Measurements from ENCODE around the gene FILIP1L. TPM values are rescaled to one million over a fixed set of nuclear protein-coding genes. Genes with fewer than 3 reads are reported as not detected.

Gene FILIP1L
- total RNA-seq, 1 donor from 2014 or later: 47.0 TPM

DNA sequence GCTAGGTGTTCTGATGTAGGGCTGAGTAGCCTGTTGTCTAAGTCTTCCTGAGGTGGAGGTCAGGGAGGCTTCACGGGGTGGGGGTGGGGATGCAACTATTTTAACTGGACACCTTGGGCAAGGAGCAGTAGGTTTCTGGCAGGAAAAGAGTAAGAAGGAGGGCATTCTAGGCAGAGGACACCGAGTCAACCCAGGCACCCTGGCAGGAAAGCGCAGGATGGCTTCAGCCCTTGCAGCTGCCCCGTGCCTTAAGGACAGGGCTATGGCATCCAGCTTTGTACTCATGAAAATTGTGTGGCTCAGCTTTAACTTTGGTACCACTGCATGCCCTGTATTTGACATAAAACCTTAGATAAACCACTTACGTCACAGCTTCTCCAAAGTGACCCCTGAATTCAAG, 6.4 kb upstream of the FILIP1L start:
- Mint-ChIP-seq H3K27me3 (ENCODE audit: unreplicated experiment) (no peaks in the 10 kb centered on the region), H3K4me1 (ENCODE audit: unreplicated experiment) (peaks cover 22% of the 10 kb centered on the region), H3K27ac (ENCODE audit: unreplicated experiment) (no peak overlapping the region), H3K9me3 (ENCODE audit: unreplicated experiment) (peaks cover 5% of the 10 kb centered on the region), H3K36me3 (ENCODE audit: unreplicated experiment) (no peaks in the 10 kb centered on the region), H3K4me3 (ENCODE audit: unreplicated experiment) (no peak overlapping the region)
- TF ChIP-seq, protein P1, sequence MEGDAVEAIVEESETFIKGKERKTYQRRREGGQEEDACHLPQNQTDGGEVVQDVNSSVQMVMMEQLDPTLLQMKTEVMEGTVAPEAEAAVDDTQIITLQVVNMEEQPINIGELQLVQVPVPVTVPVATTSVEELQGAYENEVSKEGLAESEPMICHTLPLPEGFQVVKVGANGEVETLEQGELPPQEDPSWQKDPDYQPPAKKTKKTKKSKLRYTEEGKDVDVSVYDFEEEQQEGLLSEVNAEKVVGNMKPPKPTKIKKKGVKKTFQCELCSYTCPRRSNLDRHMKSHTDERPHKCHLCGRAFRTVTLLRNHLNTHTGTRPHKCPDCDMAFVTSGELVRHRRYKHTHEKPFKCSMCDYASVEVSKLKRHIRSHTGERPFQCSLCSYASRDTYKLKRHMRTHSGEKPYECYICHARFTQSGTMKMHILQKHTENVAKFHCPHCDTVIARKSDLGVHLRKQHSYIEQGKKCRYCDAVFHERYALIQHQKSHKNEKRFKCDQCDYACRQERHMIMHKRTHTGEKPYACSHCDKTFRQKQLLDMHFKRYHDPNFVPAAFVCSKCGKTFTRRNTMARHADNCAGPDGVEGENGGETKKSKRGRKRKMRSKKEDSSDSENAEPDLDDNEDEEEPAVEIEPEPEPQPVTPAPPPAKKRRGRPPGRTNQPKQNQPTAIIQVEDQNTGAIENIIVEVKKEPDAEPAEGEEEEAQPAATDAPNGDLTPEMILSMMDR (IDR thresholded peaks at IDR 0.05): no peak
- no peak for DNase-seq (ENCODE audit: extremely low spot score, unreplicated experiment)

DNA sequence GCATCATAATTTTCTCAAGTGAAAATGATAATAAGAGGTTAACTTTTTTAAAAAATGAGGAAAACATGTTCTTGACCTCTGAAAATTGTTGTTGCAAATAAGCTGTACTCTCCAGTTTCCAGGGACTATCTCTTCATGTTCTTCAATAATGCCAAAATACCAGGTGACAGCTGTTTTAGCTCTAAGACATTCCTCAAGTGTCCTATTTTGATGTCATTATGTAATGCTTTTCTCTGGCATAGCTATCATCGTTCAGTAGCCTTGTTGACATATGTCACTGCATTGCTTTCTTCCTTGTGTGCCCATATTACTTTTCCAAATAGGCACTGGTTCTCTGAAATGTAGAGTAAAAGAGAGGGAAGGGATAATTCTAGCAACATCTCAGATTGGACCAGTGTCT, 5.7 kb upstream of the FILIP1L start:
- Mint-ChIP-seq H3K36me3 (ENCODE audit: unreplicated experiment) (no peaks in the 10 kb centered on the region), H3K4me3 (ENCODE audit: unreplicated experiment) (no peak overlapping the region), H3K9me3 (ENCODE audit: unreplicated experiment) (peaks cover 5% of the 10 kb centered on the region), H3K27me3 (ENCODE audit: unreplicated experiment) (no peaks in the 10 kb centered on the region), H3K27ac (ENCODE audit: unreplicated experiment) (no peak overlapping the region), H3K4me1 (ENCODE audit: unreplicated experiment) (peaks cover 21% of the 10 kb centered on the region)
- DNase-seq (ENCODE audit: extremely low spot score, unreplicated experiment): no peak
- TF ChIP-seq, protein P1 (IDR thresholded peaks at IDR 0.05): no peak

DNA sequence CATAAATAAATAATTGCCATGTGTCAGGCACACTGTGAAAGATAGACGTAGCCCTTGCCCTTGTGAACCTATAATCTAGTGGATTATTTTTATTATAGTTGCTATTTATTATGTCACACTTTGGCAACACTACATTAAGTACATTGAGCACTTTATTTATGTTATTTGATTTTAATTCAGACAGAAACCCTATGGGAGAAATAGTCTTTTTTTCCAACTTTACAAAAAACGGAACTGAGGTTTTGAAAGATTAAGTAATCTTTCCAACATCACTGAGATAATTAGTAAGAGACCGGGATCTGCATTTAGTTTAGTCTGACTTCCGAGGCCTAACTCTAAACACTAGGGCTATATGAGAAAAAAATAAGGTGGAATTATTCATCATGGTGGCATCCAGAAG, 2.8 kb upstream of the FILIP1L start:
- no peaks in the 10 kb centered on the region for H3K36me3 Mint-ChIP-seq (ENCODE audit: unreplicated experiment)
- DNase-seq (ENCODE audit: extremely low spot score, unreplicated experiment): no peak
- no peak overlapping the region for H3K27ac Mint-ChIP-seq (ENCODE audit: unreplicated experiment)
- H3K9me3 Mint-ChIP-seq (ENCODE audit: unreplicated experiment): peaks cover 5% of the 10 kb centered on the region
- H3K4me1 Mint-ChIP-seq (ENCODE audit: unreplicated experiment): peaks cover 22% of the 10 kb centered on the region
- TF ChIP-seq, protein P1 (IDR thresholded peaks at IDR 0.05): no peak
- no peak overlapping the region for H3K4me3 Mint-ChIP-seq (ENCODE audit: unreplicated experiment)
- H3K27me3 Mint-ChIP-seq (ENCODE audit: unreplicated experiment): no peaks in the 10 kb centered on the region

DNA sequence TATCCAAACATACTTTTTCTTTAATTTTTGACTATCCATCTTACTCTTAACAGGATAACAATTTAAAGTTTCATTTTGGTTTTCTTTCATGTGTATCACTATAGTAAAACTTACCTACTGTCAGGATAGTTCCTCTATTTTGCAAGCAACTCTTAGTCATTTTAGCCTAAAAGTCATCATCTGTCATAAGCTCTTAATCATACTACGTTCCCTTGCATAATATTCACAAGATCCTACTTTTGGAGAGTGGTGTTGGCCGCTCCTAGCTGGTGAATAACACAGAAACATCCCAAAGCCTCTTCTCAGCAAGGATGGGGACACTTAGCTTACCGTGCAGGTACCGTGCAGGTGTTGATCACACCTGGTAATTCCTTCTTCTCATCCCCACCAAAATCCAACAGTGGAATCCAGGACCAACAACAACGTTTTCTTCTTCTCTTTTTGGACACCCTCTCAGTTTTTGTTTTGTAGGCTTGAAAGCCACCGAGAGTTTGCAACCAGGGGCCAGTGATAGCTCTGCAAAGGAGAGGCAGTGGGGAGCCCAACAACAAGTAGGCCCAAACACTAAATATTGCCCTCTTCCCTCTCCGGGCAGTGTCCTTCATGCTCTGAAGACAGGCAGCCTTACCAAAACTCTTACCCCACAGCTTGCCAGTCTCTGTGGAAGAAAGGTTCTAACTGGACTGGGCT, 433 bp downstream of the FILIP1L start:
- Mint-ChIP-seq H3K27ac (ENCODE audit: unreplicated experiment) (no peak overlapping the region), H3K9me3 (ENCODE audit: unreplicated experiment) (peaks cover 5% of the 10 kb centered on the region), H3K4me1 (ENCODE audit: unreplicated experiment) (peaks cover 25% of the 10 kb centered on the region), H3K36me3 (ENCODE audit: unreplicated experiment) (no peaks in the 10 kb centered on the region), H3K4me3 (ENCODE audit: unreplicated experiment) (no peak overlapping the region), H3K27me3 (ENCODE audit: unreplicated experiment) (no peaks in the 10 kb centered on the region)
- TF ChIP-seq, protein P1 (IDR thresholded peaks at IDR 0.05): no peak
- DNase-seq (ENCODE audit: extremely low spot score, unreplicated experiment): no peak

DNA sequence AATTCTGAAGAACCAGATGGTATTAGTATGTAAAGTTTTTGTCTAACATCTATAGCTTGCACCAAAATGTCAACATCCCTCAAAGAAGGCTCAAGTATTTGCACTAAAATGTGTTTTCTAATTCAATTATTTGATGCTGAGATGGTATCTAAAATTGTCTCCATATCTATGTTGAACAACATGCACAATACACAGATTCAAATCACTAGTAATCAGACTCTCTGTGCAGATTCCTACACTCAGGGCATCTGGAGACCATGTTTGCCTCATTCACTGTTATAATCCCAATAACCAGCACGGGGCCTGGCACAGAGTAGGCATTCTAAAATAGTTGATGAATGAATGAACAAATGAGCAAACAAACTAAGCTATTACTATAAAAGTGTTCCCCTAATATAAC, 2.6 kb downstream of the FILIP1L start:
- TF ChIP-seq, protein P1 (IDR thresholded peaks at IDR 0.05): no peak
- no peak for DNase-seq (ENCODE audit: extremely low spot score, unreplicated experiment)
- no peak overlapping the region for H3K27ac Mint-ChIP-seq (ENCODE audit: unreplicated experiment)
- H3K4me3 Mint-ChIP-seq (ENCODE audit: unreplicated experiment): no peak overlapping the region
- H3K36me3 Mint-ChIP-seq (ENCODE audit: unreplicated experiment): no peaks in the 10 kb centered on the region
- peaks cover 39% of the 10 kb centered on the region for H3K4me1 Mint-ChIP-seq (ENCODE audit: unreplicated experiment)
- H3K9me3 Mint-ChIP-seq (ENCODE audit: unreplicated experiment): peaks cover 2% of the 10 kb centered on the region
- H3K27me3 Mint-ChIP-seq (ENCODE audit: unreplicated experiment): no peaks in the 10 kb centered on the region
